Lower leg skin (tissue), 4 donors: ENCODE measurements around the gene CTSE. TPM values are rescaled to one million over a fixed set of nuclear protein-coding genes. Genes with fewer than 3 reads are reported as not detected.

Experiments used
- DNase-seq, 2 donors: peaks; one replicate each; pipeline ENCODE4 v3.0.0-alpha.2; 2019; ENCODE audit warnings: low spot score in 2 of 2
- H3K4me3 ChIP-seq: fragments of 200-600 bp; sonication (generic); 2 replicates; pipeline ENCODE4 v1.5.1; 2017; ENCODE audit warnings: mild to moderate bottlenecking, low read depth; ENCODE audit not compliant: poor library complexity, severe bottlenecking
- POLR2A ChIP-seq, 2 donors: fragments of 450-650 bp; IDR thresholded peaks; one replicate each; pipeline ENCODE4 v1.6.1; 2016 to 2017; ENCODE audit warnings: antibody characterized with exemption in 2 of 2, mild to moderate bottlenecking in 1 of 2, moderate library complexity in 1 of 2
- WGBS, 2 donors: methylation state at CpG; one replicate each; pipeline ENCODE4 v1.1.5; 2018; 5-methylcytosine and 5-hydroxymethylcytosine counted together
- intact Hi-C: fragments of 100-400 bp; cut with DNase I; formaldehyde crosslinking; loops from one replicate; pipeline ENCODE4 v1.15.0; 2023; ENCODE audit warnings: low total_unique reads
- total RNA-seq, 4 donors: library from RNA; depleted of rRNA; stranded (reverse); fragments of >200 nt; gene quantifications; one replicate each; pipeline ENCODE4 v1.1.0, GENCODE V29; 2016
- TF ChIP-seq, protein P1 (sequence below), 3 donors: fragments of 450-650 bp; IDR thresholded peaks; one replicate each; pipeline ENCODE4 v1.5.1; 2016; ENCODE audit warnings: antibody characterized with exemption in 3 of 3, mild to moderate bottlenecking in 3 of 3, moderate library complexity in 2 of 3

The CTSE gene
- total RNA-seq, 4 donors from 2014 or later: not detected

DNA sequence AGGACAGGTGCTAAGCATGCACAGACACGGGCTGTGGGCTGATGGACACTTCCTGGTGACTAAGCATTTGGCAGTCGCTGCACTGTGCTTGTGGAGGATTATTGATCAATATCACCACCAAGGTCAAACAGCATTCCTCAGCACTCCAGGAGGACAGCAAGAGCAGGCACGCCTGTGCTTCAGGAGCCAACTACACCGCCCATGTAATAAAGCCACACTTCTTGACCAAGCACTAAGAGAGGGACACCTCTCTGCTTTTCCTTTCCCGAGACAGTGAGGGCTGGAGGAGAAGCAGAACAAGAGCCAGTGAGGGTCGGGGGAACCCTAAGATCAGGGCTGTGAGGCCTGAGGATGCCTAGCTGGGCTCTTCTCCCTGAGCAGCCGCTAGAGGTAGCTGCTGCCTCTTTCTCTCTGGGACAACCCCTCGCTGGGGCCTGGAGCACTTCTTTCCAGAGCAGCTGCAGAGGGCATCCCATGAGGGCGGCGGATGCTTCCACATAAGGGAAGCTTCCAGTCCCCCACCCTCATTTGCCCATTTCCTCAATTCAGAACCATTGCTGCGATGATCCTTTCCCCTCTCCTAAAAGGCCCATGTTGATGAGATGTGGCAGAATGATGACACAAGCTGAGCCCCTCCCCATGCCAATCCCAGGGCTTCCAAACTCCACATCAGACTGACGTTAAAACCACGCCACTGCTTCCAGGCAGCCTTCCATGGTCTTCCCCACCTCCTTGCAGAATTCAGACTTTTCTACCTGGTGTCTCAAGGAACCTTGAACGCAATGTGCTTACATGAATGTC lies 39.6 kb downstream of the CTSE start:
- peak; percentile 66 to 92 for DNase-seq
- TF ChIP-seq, protein P1, sequence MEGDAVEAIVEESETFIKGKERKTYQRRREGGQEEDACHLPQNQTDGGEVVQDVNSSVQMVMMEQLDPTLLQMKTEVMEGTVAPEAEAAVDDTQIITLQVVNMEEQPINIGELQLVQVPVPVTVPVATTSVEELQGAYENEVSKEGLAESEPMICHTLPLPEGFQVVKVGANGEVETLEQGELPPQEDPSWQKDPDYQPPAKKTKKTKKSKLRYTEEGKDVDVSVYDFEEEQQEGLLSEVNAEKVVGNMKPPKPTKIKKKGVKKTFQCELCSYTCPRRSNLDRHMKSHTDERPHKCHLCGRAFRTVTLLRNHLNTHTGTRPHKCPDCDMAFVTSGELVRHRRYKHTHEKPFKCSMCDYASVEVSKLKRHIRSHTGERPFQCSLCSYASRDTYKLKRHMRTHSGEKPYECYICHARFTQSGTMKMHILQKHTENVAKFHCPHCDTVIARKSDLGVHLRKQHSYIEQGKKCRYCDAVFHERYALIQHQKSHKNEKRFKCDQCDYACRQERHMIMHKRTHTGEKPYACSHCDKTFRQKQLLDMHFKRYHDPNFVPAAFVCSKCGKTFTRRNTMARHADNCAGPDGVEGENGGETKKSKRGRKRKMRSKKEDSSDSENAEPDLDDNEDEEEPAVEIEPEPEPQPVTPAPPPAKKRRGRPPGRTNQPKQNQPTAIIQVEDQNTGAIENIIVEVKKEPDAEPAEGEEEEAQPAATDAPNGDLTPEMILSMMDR (IDR thresholded peaks at IDR 0.05): peak in 1 of 3 donors; percentile 62
- no peak for TF ChIP-seq POLR2A (IDR thresholded peaks at IDR 0.05)
- intact Hi-C loops: loop anchor here (5.0 kb wide), 1 partner anchor 128 kb away; no protein-coding TSS in a partner anchor
- WGBS, 2 donors: 23 to 26% methylated on average over 14 of the region's 14 CpGs
- H3K4me3 ChIP-seq: no peak overlapping the region

DNA sequence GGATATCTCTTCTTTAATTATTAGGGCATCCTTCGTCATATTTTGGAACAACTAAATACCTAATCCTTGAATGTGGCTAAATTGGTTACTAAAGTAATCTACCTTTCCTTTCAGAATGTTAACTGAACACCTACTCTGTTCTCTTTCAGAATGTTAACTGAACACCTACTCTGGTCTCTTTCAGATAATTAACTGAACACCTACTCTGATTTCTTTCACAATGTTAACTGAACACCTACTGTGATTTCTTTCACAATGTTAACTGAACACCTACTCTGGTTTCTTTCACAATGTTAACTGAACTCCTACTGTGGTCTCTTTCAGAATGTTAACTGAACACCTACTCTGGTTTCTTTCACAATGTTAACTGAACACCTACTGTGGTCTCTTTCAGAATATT lies 42.4 kb downstream of the CTSE start:
- DNase-seq: no peak
- TF ChIP-seq, protein P1 (IDR thresholded peaks at IDR 0.05): no peak
- TF ChIP-seq POLR2A (IDR thresholded peaks at IDR 0.05): no peak
- no peak overlapping the region for H3K4me3 ChIP-seq
- intact Hi-C loops: loop anchor here (5.0 kb wide), 1 partner anchor 131 kb away; no protein-coding TSS in a partner anchor
- 89 to 100% methylated on average over 1 of the region's 1 CpG for WGBS, 2 donors

DNA sequence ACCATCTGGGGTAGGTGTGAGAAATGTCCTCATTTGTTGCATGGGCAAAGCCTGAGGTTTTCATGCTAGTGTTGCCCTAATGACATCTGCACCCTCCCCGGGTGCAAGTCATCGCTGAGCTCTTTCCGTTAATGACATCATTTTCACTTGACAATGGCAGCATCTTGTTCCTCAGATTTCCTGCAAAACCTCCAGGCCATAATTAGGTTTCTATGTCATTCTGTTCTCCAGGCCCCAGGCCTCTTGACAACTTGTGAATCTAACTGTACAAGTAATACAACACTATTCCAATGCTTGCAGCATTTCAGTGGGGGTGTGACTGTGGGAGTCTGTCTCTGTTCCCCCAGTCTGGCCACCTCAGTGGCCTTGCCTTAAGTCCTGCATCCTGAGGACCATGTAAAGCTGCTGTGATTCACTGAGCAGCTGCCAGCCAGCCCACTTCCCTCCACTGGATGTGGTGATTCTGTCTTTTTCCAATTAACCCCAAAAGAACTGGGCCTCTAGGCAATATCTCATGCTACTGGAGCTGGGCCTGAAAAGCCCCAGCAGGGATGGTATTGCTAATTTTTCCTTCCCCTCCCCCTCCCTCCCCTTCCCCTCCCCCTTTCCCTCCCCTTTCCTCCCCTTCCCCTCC lies 43.3 kb downstream of the CTSE start:
- 36 to 38% methylated on average over 3 of the region's 3 CpGs for WGBS, 2 donors
- intact Hi-C loops: loop anchor here (5.0 kb wide), 1 partner anchor 132 kb away; no protein-coding TSS in a partner anchor
- TF ChIP-seq POLR2A (IDR thresholded peaks at IDR 0.05): no peak
- TF ChIP-seq, protein P1 (IDR thresholded peaks at IDR 0.05): no peak
- DNase-seq: no peak
- no peak overlapping the region for H3K4me3 ChIP-seq

DNA sequence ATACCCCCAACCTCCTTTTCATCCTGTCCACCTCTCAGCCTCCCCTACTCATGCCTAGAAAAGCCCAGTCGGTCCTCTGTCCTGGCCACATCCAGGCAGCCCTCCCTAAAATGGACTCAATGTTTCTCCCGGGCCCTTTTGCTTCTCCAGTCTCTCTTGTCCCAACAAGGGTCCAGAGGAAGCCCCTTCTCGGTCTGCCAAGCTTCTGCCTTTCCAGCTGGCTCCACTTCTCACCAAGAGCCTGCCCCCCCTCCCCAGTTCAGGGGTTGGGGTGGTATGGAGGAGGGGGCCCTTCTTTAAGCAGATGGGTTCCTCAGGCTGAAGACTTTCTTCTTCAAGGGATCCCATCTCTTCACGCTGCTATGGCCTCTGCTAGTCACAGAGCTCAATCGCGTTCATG lies 44.4 kb downstream of the CTSE start:
- 71 to 84% methylated on average over 6 of the region's 6 CpGs for WGBS, 2 donors
- TF ChIP-seq, protein P1 (IDR thresholded peaks at IDR 0.05): no peak
- TF ChIP-seq POLR2A (IDR thresholded peaks at IDR 0.05): no peak
- H3K4me3 ChIP-seq: no peak overlapping the region
- intact Hi-C loops: loop anchor here (5.0 kb wide), 1 partner anchor 187 kb away; no protein-coding TSS in a partner anchor
- DNase-seq: no peak

DNA sequence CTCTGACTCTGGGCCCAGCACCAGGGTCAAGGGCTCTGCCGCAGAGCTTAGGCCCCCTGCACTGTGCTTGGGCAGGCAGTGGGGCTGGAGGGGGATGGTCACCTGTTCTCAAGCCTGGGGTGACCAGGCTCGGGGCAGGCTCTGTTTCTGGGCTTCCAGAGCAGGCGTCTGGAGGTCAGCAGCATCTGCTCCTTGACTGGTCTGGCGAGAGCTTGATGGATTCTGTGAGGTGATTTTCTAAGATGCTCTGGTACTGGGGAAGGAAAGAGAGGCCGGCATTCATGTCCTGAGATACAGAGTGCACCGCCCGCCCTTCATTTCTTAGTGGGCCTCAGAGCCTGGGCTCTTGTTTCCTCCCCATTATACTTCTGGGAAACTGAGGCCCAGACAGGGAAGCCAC lies 45.0 kb downstream of the CTSE start:
- no peak for DNase-seq
- intact Hi-C loops: loop anchor here (5.0 kb wide), 1 partner anchor 186 kb away; no protein-coding TSS in a partner anchor
- H3K4me3 ChIP-seq: no peak overlapping the region
- WGBS, 2 donors: 76 to 83% methylated on average over 7 of the region's 7 CpGs
- TF ChIP-seq POLR2A (IDR thresholded peaks at IDR 0.05): no peak
- TF ChIP-seq, protein P1 (IDR thresholded peaks at IDR 0.05): no peak
